Adrenal gland (tissue), 12 donors: ENCODE data around the gene NCKAP5. TPM values are rescaled to one million over a fixed set of nuclear protein-coding genes. Genes with fewer than 3 reads are reported as not detected.

Experiments used
- DNase-seq, 7 donors: peaks; one replicate each; pipeline ENCODE4 v3.0.0-alpha.2; 2019 to 2020
- H3K27ac ChIP-seq, 5 donors: fragments of 200-600 bp; sonication (generic) in 4 of 5; 1 replicate in 3 of 5; 2 replicates in 2 of 5; pipeline versions ENCODE4 v1.5.1 to v1.8.0; 2016 to 2020; ENCODE audit warnings: mild to moderate bottlenecking in 1 of 5
- H3K27me3 ChIP-seq: fragments of 200-600 bp; 2 replicates; pipeline ENCODE4 v1.8.0; 2021
- H3K36me3 ChIP-seq, 2 donors: fragments of 200-600 bp; replicated peaks in 1 of 2; 1 replicate in 1 of 2; 2 replicates in 1 of 2; pipeline versions ENCODE4 v1.5.1 to v1.8.0; 2018 to 2022
- H3K4me1 ChIP-seq, 2 donors: fragments of 200-600 bp; replicated peaks in 1 of 2; 1 replicate in 1 of 2; 2 replicates in 1 of 2; pipeline versions ENCODE4 v1.5.1 to v1.8.0; 2018 to 2021
- H3K4me3 ChIP-seq, 4 donors: fragments of 200-600 bp; sonication (generic) in 3 of 4; one replicate each; pipeline ENCODE4 v1.5.1; 2016 to 2018
- H3K9me3 ChIP-seq, 3 donors: fragments of 200-600 bp; sonication (generic) in 1 of 3; replicated peaks in 1 of 3; 1 replicate in 2 of 3; 2 replicates in 1 of 3; pipeline versions ENCODE4 v1.5.1 to v1.8.0; 2016 to 2021
- CTCF ChIP-seq, 6 experiments: fragments of 450-650 bp in 4 of 6; fragments of 200-600 bp in 2 of 6; sonication (generic) in 1 of 6; IDR thresholded peaks; 1 replicate in 5 of 6; 2 replicates in 1 of 6; pipeline versions ENCODE4 v1.5.1 to v1.8.0; 2016 to 2021; ENCODE audit warnings: antibody characterized with exemption in 6 of 6, mild to moderate bottlenecking in 2 of 6, moderate library complexity in 1 of 6
- POLR2A ChIP-seq, 2 donors: fragments of 450-650 bp; IDR thresholded peaks; one replicate each; pipeline ENCODE4 v1.6.1; 2017; ENCODE audit warnings: antibody characterized with exemption in 2 of 2, mild to moderate bottlenecking in 2 of 2, moderate library complexity in 1 of 2
- WGBS, 4 donors: extraction: QIAGEN DNeasy Blood & Tissue Kit in 2 of 4; methylation state at CpG; one replicate each; pipeline versions ENCODE4 v1.1.5 to v1.1.7; 2013 to 2017; 5-methylcytosine and 5-hydroxymethylcytosine counted together
- intact Hi-C, 2 donors: fragments of 100-400 bp; cut with DNase I; formaldehyde crosslinking; loops; one replicate each; pipeline versions ENCODE4 v1.14.1 to v1.15.0; 2022 to 2023
- polyA plus RNA-seq, 3 donors: library from polyadenylated mRNA; stranded (reverse); fragments of 200-250 nt in 2 of 3; fragments of 350-450 nt in 1 of 3; fragmentation: Illumina TruSeq in 1 of 3; extraction: RNeasy Lipid Tissue Mini Kit (QIAGEN cat#74804) in 1 of 3; gene quantifications; one replicate each; pipeline ENCODE4 v1.2.3, GENCODE V29; 2013 to 2014
- total RNA-seq, 9 donors: library from RNA; depleted of rRNA in 4 of 9; stranded (reverse); fragments of >200 nt in 4 of 9; fragments of 120-200 nt in 1 of 9; fragmentation: NEBNext Ultra II Directional in 1 of 9; extraction: Animal tissue kit (Norgen Biotek cat#: 25700) in 1 of 9; gene quantifications; one replicate each; pipeline versions ENCODE4 v1.1.0 to v1.2.4, GENCODE V29; 2013 to 2023
- donor health status: healthy with polysubstance abuse.
- donor health status: Bipolar disorder and iron deficiency.
- donor health status: DM: yes; HTN: yes; CAD: no.
- donor health status: DM: no; HTN: no; CAD: no.
- donor health status: DM: no; HTN: no; CAD: no.
- donor health status: DM: yes; HTN: yes; CAD: no.

The NCKAP5 gene
- total and polyA plus RNA-seq, 12 donors, result 0.06 to 3.1 (median 1.1) TPM

DNA sequence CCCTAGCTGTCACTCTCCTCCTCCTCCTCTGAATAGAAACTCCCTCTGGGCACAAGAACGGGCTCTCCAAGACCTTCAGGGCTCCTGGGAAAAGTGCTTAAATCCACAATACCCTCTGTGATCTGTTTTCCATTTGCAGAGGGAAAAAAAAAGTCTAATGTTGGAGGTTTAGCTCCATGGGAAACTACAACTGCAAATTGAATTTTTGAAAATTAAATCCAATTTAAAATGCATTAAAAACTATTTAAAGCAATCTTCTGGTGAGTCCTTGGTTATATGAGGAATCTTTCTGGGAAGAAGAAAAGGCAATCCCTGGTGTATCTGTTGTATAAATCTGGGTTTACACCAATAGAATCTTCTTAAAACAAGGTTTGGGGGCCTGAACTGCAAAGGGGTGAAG is 64.3 kb downstream of the NCKAP5 start:
- H3K27ac ChIP-seq, result no peak overlapping the region
- WGBS, 4 donors, result 63 to 85% (median 70%) methylated on average over 1 of the region's 1 CpG
- no peak for DNase-seq
- H3K4me1 ChIP-seq, result no peaks in the 10 kb centered on the region
- no peak overlapping the region for H3K4me3 ChIP-seq
- no peak for TF ChIP-seq POLR2A (IDR thresholded peaks at IDR 0.05)
- no peak for TF ChIP-seq CTCF (IDR thresholded peaks at IDR 0.05)
- no peaks in the 10 kb centered on the region for H3K27me3 ChIP-seq
- intact Hi-C loops, result no loop called here
- no peaks in the 10 kb centered on the region for H3K9me3 ChIP-seq
- H3K36me3 ChIP-seq, result no peaks in the 10 kb centered on the region

- Histone ChIP-seq H3K4me1 (no peaks in the 10 kb centered on the region), H3K36me3 (no peaks in the 10 kb centered on the region), H3K9me3 (no peaks in the 10 kb centered on the region), H3K27ac (no peak overlapping the region), H3K4me3 (no peak overlapping the region), H3K27me3 (no peaks in the 10 kb centered on the region)
- WGBS, 4 donors, result 79 to 96% (median 90%) methylated on average over 1 of the region's 1 CpG
- TF ChIP-seq CTCF (IDR thresholded peaks at IDR 0.05) (no peak), POLR2A (IDR thresholded peaks at IDR 0.05) (no peak)
- DNase-seq, result no peak
- intact Hi-C loops, result no loop called here
Measured at GRCh38 chr2:133503323-133503722, 64.9 kb downstream of the NCKAP5 start.

- TF ChIP-seq CTCF (IDR thresholded peaks at IDR 0.05), result no peak
- no peak for TF ChIP-seq POLR2A (IDR thresholded peaks at IDR 0.05)
- Histone ChIP-seq H3K9me3 (no peaks in the 10 kb centered on the region), H3K4me3 (no peak overlapping the region), H3K27me3 (no peaks in the 10 kb centered on the region), H3K27ac (no peak overlapping the region), H3K36me3 (no peaks in the 10 kb centered on the region), H3K4me1 (no peaks in the 10 kb centered on the region)
- WGBS, 4 donors, result 88 to 91% (median 91%) methylated on average over 7 of the region's 7 CpGs
- intact Hi-C loops, result no loop called here
- DNase-seq, result no peak
Measured at GRCh38 chr2:133502678-133503077, 65.6 kb downstream of the NCKAP5 start.

DNA sequence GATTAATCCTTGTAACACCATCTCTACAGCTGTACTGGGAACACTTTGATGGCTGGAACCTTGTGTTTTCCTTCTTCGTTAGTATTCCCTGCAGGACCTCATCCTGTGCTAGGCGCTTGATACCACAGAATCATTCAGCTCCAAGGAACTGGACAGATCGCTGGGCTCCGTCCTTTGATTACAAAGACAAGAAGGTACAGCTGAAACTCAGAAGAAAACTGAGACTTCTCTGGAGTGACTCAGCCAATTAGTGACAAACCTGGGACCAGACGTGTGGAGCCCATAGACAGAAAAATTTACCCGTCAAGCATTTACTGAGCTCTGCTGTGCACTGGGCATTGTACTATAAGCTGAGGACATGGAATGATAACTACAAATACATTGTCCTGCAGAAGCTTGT is 67.3 kb downstream of the NCKAP5 start:
- WGBS, 4 donors, result 82 to 88% (median 84%) methylated on average over 6 of the region's 6 CpGs

More for the DNA sequence above, 67.3 kb downstream of the NCKAP5 start:
- Histone ChIP-seq H3K36me3 (no peaks in the 10 kb centered on the region), H3K4me3 (no peak overlapping the region), H3K9me3 (no peaks in the 10 kb centered on the region), H3K27me3 (no peaks in the 10 kb centered on the region), H3K27ac (no peak overlapping the region), H3K4me1 (no peaks in the 10 kb centered on the region)
- TF ChIP-seq CTCF (IDR thresholded peaks at IDR 0.05) (no peak), POLR2A (IDR thresholded peaks at IDR 0.05) (no peak)
- no peak for DNase-seq
- intact Hi-C loops, result no loop called here
